GM23248 (cell line): ENCODE data around the gene AVP. TPM values are rescaled to one million over a fixed set of nuclear protein-coding genes. Genes with fewer than 3 reads are reported as not detected.
"Not testable (repeated sequence)": the region's sequence is repeated elsewhere in the genome, so short reads cannot be mapped to it uniquely, and the experiment has no call there.

Source experiments
- DNase-seq: peaks from one replicate; pipeline ENCODE4 v3.0.0-alpha.2; 2015
- H2AFZ ChIP-seq: fragments of 200-600 bp; sonication (generic); 2 replicates; pipeline ENCODE4 v1.6.1; 2016; ENCODE audit warnings: antibody characterized with exemption
- H3F3A ChIP-seq: fragments of 200-600 bp; sonication (generic); 2 replicates; pipeline ENCODE4 v1.6.1; 2016; ENCODE audit warnings: mild to moderate bottlenecking, antibody characterized with exemption, mixed run types; ENCODE audit not compliant: insufficient read depth
- H3K27ac ChIP-seq: fragments of 200-600 bp; sonication (generic); 2 replicates; pipeline ENCODE4 v1.5.1; 2016; ENCODE audit warnings: mild to moderate bottlenecking
- H3K27me3 ChIP-seq: fragments of 200-600 bp; sonication (generic); replicated peaks from 2 replicates; pipeline ENCODE4 v1.6.1; 2016; ENCODE audit warnings: mild to moderate bottlenecking; ENCODE audit not compliant: insufficient read depth
- H3K36me3 ChIP-seq: fragments of 200-600 bp; sonication (generic); 2 replicates; pipeline ENCODE4 v1.6.1; 2016; ENCODE audit warnings: low read depth, mild to moderate bottlenecking
- H3K4me1 ChIP-seq: fragments of 200-600 bp; sonication (generic); 2 replicates; pipeline ENCODE4 v1.6.1; 2016; ENCODE audit warnings: mild to moderate bottlenecking; ENCODE audit not compliant: insufficient read depth
- H3K4me2 ChIP-seq: fragments of 200-600 bp; sonication (generic); one replicate; pipeline ENCODE4 v1.6.1; 2016; ENCODE audit warnings: mild to moderate bottlenecking; ENCODE audit not compliant: unreplicated experiment
- H3K4me3 ChIP-seq: fragments of 200-600 bp; sonication (generic); 2 replicates; pipeline ENCODE4 v1.5.1; 2016; ENCODE audit warnings: mild to moderate bottlenecking
- H3K79me2 ChIP-seq: fragments of 200-600 bp; sonication (generic); 2 replicates; pipeline ENCODE4 v1.6.1; 2016; ENCODE audit warnings: mild to moderate bottlenecking; ENCODE audit not compliant: insufficient read depth
- H3K9ac ChIP-seq: fragments of 200-600 bp; sonication (generic); 2 replicates; pipeline ENCODE4 v1.6.1; 2016; ENCODE audit warnings: mild to moderate bottlenecking
- H3K9me2 ChIP-seq: fragments of 200-600 bp; sonication (generic); 2 replicates; pipeline ENCODE4 v1.6.1; 2016; ENCODE audit warnings: mixed run types, mild to moderate bottlenecking, moderate library complexity; ENCODE audit not compliant: insufficient read depth
- H3K9me3 ChIP-seq: fragments of 200-600 bp; sonication (generic); one replicate; pipeline ENCODE4 v1.6.1; 2017; ENCODE audit warnings: low read depth
- H4K20me1 ChIP-seq: fragments of 200-600 bp; sonication (generic); 2 replicates; pipeline ENCODE4 v1.6.0; 2016; ENCODE audit not compliant: insufficient read depth
- EZH2 ChIP-seq: fragments of 200-600 bp; sonication (generic); IDR thresholded peaks from 2 replicates; pipeline ENCODE4 v1.6.1; 2018; ENCODE audit warnings: antibody characterized with exemption, mild to moderate bottlenecking; ENCODE audit not compliant: insufficient read depth, poor library complexity, severe bottlenecking
- EZH2phosphoT487 ChIP-seq: fragments of 200-600 bp; sonication (generic); IDR thresholded peaks from 2 replicates; pipeline ENCODE4 v1.6.1; 2018; ENCODE audit warnings: antibody characterized with exemption, moderate library complexity, mild to moderate bottlenecking, low read depth; ENCODE audit not compliant: insufficient read depth
- WGBS, 2 experiments: methylation state at CpG; one replicate each; pipeline ENCODE4 v1.1.6; 2015 to 2017; ENCODE audit warnings: low lambda C conversion rate in 2 of 2, low coverage in 1 of 2; ENCODE audit errors: missing lambda C conversion rate in 2 of 2; 5-methylcytosine and 5-hydroxymethylcytosine counted together
- in situ Hi-C: fragments of 300-500 bp; cut with MboI; formaldehyde crosslinking; loops from 2 replicates; pipeline ENCODE4 v1.15.0; 2020
- polyA plus RNA-seq: library from polyadenylated mRNA; unstranded; fragments of >200 nt; fragmentation: Nextera tagmentation; extraction: Ambion mirVana; gene quantifications from 2 replicates; pipeline ENCODE4 v1.2.1, GENCODE V29; 2016
- total RNA-seq: library from RNA; depleted of rRNA; stranded (reverse); fragments of >200 nt; shearing (Covaris generic); gene quantifications from 2 replicates; pipeline ENCODE4 v1.2.3, GENCODE V29; 2014

The AVP gene
- total and polyA plus RNA-seq, 2 experiments from 2014 or later = not detected

DNA sequence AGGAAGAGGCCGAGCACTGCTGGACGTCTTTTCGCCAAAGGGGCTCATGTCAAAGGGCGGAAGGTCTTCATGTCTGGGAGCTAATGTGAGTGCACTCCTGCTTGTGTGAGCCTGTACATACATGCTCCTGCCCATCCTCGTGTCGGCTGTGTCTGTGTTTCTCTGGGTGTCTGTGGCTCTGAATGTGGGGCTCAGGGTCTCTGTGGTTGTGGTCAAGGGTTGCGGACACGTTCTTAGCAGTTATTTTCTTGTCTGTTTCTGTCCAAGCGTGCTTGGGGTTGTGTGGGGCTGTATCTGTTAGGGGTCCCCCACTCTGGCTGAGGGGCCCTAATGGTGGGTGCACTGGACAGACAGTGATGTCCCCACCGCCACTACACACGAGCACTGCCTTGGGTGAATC lies 2.9 kb downstream of the AVP start:
- no peaks in the 10 kb centered on the region for H3K9me3 ChIP-seq
- no peaks in the 10 kb centered on the region for H3K9me2 ChIP-seq
- no peaks in the 10 kb centered on the region for H3F3A ChIP-seq
- DNase-seq = no peak
- in situ Hi-C loops = no loop called here
- TF ChIP-seq EZH2phosphoT487 (no peak), EZH2 (no peak)
- peaks cover 12% of the 10 kb centered on the region; the same call in 1 of the 2 replicates for H3K27me3 ChIP-seq
- H3K9ac ChIP-seq = no peak overlapping the region
- H3K79me2 ChIP-seq = no peaks in the 10 kb centered on the region
- no peak overlapping the region for H3K4me2 ChIP-seq
- no peak overlapping the region for H3K27ac ChIP-seq
- H3K36me3 ChIP-seq = no peaks in the 10 kb centered on the region
- no peak overlapping the region for H3K4me3 ChIP-seq
- WGBS, 2 experiments = 87 to 92% methylated on average over 11 of the region's 11 CpGs
- no peaks in the 10 kb centered on the region for H3K4me1 ChIP-seq
- no peaks in the 10 kb centered on the region for H4K20me1 ChIP-seq
- H2AFZ ChIP-seq = no peak overlapping the region

- in situ Hi-C loops = no loop called here
- DNase-seq = peak; percentile 64
- H4K20me1 ChIP-seq = no peaks in the 10 kb centered on the region
- H3K9ac ChIP-seq = no peak overlapping the region
- 40 to 56% methylated on average over 6 of the region's 6 CpGs for WGBS, 2 experiments
- no peaks in the 10 kb centered on the region for H3K9me2 ChIP-seq
- H3K36me3 ChIP-seq = no peaks in the 10 kb centered on the region
- no peaks in the 10 kb centered on the region for H3K4me1 ChIP-seq
- no peak overlapping the region for H3K4me2 ChIP-seq
- TF ChIP-seq EZH2phosphoT487 (no peak), EZH2 (no peak)
- no peaks in the 10 kb centered on the region for H3K79me2 ChIP-seq
- no peak overlapping the region for H2AFZ ChIP-seq
- peaks cover 12% of the 10 kb centered on the region; the same call in 1 of the 2 replicates for H3K27me3 ChIP-seq
- no peak overlapping the region for H3K27ac ChIP-seq
- H3K9me3 ChIP-seq = no peaks in the 10 kb centered on the region
- no peak overlapping the region for H3K4me3 ChIP-seq
- H3F3A ChIP-seq = no peaks in the 10 kb centered on the region
Observed at GRCh38 chr20:3080939-3081388, 3.6 kb downstream of the AVP start.

DNA sequence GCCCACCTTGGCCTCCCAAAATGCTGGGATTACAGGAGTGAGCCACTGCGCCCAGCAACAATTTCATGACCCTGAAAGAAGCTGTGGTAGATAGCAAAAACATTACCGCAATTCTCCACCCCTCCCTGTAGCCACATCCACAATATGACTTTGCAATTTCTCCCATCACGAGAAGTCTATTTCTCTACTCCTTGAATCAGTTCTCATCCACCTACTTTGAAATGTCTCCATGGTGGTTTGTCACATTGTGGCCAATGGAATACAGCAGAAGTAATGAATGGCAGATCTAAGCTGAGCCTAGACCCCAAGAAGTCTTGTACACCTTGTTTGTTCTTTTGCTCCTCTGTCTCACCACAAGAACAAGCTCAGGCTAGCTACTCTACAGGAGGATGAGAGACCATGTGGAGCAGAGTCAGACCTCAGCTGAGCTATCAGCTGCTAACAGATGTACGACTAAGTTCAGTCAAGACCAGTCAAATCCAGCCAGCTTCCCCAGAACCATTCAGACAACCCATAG lies 6.8 kb downstream of the AVP start:
- no peaks in the 10 kb centered on the region for H3K9me3 ChIP-seq
- H3K79me2 ChIP-seq = no peaks in the 10 kb centered on the region
- H2AFZ ChIP-seq = no peak overlapping the region
- H3F3A ChIP-seq = no peaks in the 10 kb centered on the region
- in situ Hi-C loops = no loop called here
- no peaks in the 10 kb centered on the region for H3K4me1 ChIP-seq
- peaks cover 4% of the 10 kb centered on the region; the same call in 1 of the 2 replicates for H3K27me3 ChIP-seq
- no peak overlapping the region for H3K27ac ChIP-seq
- H3K9me2 ChIP-seq = no peaks in the 10 kb centered on the region
- 71 to 74% methylated on average over 4 of the region's 4 CpGs for WGBS, 2 experiments
- DNase-seq = no peak
- TF ChIP-seq EZH2phosphoT487 = no peak
- TF ChIP-seq EZH2 = no peak
- no peak overlapping the region for H3K4me2 ChIP-seq
- H3K4me3 ChIP-seq = no peak overlapping the region
- H3K9ac ChIP-seq = no peak overlapping the region
- no peaks in the 10 kb centered on the region for H3K36me3 ChIP-seq
- H4K20me1 ChIP-seq = no peaks in the 10 kb centered on the region

GRCh38 chr20:3075315-3075714 lies 9.2 kb downstream of the AVP start:
- H2AFZ ChIP-seq, H3K9ac ChIP-seq, H3K79me2 ChIP-seq, H3K27me3 ChIP-seq, in situ Hi-C loops, H3K9me3 ChIP-seq, H4K20me1 ChIP-seq, H3K4me1 ChIP-seq, H3K27ac ChIP-seq, H3K9me2 ChIP-seq, H3K36me3 ChIP-seq, H3K4me2 ChIP-seq, H3K4me3 ChIP-seq, DNase-seq, H3F3A ChIP-seq: not testable (repeated sequence)
- WGBS, 2 experiments = 70 to 73% methylated on average over 6 of the region's 6 CpGs

DNA sequence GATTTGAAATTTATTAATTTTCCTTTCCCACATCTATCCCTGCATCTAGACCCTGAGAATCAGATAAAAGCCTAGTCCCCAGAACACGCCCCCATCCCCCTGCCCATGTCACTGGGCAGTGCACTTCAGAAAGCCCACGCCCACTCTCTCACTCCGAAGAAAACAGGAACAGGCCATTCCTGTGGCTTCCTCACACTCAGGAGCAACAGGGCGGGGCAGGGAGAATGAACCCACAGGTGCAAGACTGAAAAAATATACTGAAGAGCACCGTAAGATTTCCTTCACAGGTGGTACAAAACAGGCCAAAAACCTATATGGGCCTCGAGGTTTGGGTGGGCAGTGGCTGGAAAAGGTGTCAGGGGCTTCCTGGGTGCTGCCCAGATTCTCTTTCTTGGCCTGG lies 9.7 kb downstream of the AVP start:
- Histone ChIP-seq H2AFZ (no peak overlapping the region), H3K9me3 (no peaks in the 10 kb centered on the region), H3K4me1 (no peaks in the 10 kb centered on the region), H3K4me2 (no peak overlapping the region), H3K9ac (no peak overlapping the region), H3K4me3 (no peak overlapping the region), H3F3A (no peaks in the 10 kb centered on the region), H3K27ac (no peak overlapping the region), H3K79me2 (no peaks in the 10 kb centered on the region), H3K36me3 (no peaks in the 10 kb centered on the region), H3K9me2 (no peaks in the 10 kb centered on the region), H3K27me3 (no peaks in the 10 kb centered on the region), H4K20me1 (no peaks in the 10 kb centered on the region)
- in situ Hi-C loops = no loop called here
- no peak for DNase-seq
- TF ChIP-seq EZH2 = no peak
- no peak for TF ChIP-seq EZH2phosphoT487
- WGBS, 2 experiments = 80 to 83% methylated on average over 6 of the region's 6 CpGs

DNA sequence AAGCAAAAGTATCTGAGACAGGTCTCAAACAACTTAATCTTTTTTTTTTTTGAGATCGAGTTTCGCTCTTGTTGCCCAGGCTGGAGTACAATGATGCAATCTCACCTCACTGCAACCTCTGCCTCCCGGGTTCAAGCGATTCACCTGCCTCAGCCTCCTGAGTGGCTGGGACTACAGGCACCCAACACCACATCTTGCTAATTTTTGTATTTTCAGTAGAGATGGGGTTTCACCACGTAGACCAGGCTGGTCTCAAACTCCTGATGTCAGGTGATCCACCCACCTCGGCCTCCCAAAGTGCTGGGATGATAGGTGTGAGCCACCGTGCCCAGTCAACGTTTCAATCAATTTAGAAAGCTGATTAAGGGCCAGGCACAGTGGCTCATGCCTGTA lies 11.3 kb downstream of the AVP start:
- 90 to 91% methylated on average over 8 of the region's 8 CpGs for WGBS, 2 experiments
- H3K4me2 ChIP-seq, DNase-seq, H3K9ac ChIP-seq, H3K4me1 ChIP-seq, H3K9me3 ChIP-seq, H4K20me1 ChIP-seq, H2AFZ ChIP-seq, H3K4me3 ChIP-seq, in situ Hi-C loops, H3K79me2 ChIP-seq, H3K27ac ChIP-seq, H3K36me3 ChIP-seq, H3K27me3 ChIP-seq, H3F3A ChIP-seq, H3K9me2 ChIP-seq: not testable (repeated sequence)
